ENCODE measurements around the gene CRIP2. TPM values are rescaled to one million over a fixed set of nuclear protein-coding genes. Genes with fewer than 3 reads are reported as not detected.

The CRIP2 gene
- total and polyA plus RNA-seq, 2 experiments from 2014 or later = 3.4 to 9.6 TPM

GRCh38 chr14:105436402-105436801 lies 38.2 kb upstream of the CRIP2 start (continued):
- TF ChIP-seq, protein P1, sequence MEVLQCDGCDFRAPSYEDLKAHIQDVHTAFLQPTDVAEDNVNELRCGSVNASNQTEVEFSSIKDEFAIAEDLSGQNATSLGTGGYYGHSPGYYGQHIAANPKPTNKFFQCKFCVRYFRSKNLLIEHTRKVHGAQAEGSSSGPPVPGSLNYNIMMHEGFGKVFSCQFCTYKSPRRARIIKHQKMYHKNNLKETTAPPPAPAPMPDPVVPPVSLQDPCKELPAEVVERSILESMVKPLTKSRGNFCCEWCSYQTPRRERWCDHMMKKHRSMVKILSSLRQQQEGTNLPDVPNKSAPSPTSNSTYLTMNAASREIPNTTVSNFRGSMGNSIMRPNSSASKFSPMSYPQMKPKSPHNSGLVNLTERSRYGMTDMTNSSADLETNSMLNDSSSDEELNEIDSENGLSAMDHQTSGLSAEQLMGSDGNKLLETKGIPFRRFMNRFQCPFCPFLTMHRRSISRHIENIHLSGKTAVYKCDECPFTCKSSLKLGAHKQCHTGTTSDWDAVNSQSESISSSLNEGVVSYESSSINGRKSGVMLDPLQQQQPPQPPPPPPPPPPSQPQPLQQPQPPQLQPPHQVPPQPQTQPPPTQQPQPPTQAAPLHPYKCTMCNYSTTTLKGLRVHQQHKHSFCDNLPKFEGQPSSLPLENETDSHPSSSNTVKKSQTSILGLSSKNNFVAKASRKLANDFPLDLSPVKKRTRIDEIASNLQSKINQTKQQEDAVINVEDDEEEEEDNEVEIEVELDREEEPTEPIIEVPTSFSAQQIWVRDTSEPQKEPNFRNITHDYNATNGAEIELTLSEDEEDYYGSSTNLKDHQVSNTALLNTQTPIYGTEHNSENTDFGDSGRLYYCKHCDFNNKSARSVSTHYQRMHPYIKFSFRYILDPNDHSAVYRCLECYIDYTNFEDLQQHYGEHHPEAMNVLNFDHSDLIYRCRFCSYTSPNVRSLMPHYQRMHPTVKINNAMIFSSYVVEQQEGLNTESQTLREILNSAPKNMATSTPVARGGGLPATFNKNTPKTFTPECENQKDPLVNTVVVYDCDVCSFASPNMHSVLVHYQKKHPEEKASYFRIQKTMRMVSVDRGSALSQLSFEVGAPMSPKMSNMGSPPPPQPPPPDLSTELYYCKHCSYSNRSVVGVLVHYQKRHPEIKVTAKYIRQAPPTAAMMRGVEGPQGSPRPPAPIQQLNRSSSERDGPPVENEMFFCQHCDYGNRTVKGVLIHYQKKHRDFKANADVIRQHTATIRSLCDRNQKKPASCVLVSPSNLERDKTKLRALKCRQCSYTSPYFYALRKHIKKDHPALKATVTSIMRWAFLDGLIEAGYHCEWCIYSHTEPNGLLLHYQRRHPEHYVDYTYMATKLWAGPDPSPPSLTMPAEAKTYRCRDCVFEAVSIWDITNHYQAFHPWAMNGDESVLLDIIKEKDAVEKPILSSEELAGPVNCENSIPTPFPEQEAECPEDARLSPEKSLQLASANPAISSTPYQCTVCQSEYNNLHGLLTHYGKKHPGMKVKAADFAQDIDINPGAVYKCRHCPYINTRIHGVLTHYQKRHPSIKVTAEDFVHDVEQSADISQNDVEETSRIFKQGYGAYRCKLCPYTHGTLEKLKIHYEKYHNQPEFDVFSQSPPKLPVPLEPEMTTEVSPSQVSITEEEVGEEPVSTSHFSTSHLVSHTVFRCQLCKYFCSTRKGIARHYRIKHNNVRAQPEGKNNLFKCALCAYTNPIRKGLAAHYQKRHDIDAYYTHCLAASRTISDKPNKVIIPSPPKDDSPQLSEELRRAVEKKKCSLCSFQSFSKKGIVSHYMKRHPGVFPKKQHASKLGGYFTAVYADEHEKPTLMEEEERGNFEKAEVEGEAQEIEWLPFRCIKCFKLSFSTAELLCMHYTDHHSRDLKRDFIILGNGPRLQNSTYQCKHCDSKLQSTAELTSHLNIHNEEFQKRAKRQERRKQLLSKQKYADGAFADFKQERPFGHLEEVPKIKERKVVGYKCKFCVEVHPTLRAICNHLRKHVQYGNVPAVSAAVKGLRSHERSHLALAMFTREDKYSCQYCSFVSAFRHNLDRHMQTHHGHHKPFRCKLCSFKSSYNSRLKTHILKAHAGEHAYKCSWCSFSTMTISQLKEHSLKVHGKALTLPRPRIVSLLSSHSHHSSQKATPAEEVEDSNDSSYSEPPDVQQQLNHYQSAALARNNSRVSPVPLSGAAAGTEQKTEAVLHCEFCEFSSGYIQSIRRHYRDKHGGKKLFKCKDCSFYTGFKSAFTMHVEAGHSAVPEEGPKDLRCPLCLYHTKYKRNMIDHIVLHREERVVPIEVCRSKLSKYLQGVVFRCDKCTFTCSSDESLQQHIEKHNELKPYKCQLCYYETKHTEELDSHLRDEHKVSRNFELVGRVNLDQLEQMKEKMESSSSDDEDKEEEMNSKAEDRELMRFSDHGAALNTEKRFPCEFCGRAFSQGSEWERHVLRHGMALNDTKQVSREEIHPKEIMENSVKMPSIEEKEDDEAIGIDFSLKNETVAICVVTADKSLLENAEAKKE (CRISPR knock-in tag; IDR thresholded peaks at IDR 0.05) = no peak
- TF ChIP-seq, protein P2, sequence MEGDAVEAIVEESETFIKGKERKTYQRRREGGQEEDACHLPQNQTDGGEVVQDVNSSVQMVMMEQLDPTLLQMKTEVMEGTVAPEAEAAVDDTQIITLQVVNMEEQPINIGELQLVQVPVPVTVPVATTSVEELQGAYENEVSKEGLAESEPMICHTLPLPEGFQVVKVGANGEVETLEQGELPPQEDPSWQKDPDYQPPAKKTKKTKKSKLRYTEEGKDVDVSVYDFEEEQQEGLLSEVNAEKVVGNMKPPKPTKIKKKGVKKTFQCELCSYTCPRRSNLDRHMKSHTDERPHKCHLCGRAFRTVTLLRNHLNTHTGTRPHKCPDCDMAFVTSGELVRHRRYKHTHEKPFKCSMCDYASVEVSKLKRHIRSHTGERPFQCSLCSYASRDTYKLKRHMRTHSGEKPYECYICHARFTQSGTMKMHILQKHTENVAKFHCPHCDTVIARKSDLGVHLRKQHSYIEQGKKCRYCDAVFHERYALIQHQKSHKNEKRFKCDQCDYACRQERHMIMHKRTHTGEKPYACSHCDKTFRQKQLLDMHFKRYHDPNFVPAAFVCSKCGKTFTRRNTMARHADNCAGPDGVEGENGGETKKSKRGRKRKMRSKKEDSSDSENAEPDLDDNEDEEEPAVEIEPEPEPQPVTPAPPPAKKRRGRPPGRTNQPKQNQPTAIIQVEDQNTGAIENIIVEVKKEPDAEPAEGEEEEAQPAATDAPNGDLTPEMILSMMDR (conservative IDR thresholded peaks at IDR 0.05; ENCODE audit: low read depth in 2 of 2) = no peak
- TF ChIP-seq EZH2 (IDR thresholded peaks at IDR 0.05; ENCODE audit: low read depth, unreplicated experiment) (no peak), CREB1 (CRISPR knock-in tag; IDR thresholded peaks at IDR 0.05; ENCODE audit: low read depth) (no peak), STAT1 (IDR thresholded peaks at IDR 0.05; ENCODE audit: unreplicated experiment) (no peak)

- peaks cover 61% of the 10 kb centered on the region for H3K79me2 ChIP-seq (replicated peaks; ENCODE audit: insufficient read depth)
- peaks cover 10% of the 10 kb centered on the region for H3K36me3 Mint-ChIP-seq (ENCODE audit: low read depth)
- H3K9me2 ChIP-seq (ENCODE audit: insufficient read depth) = no peaks in the 10 kb centered on the region
- no peak overlapping the region; the same call in 1 of the 2 replicates for H3K27ac Mint-ChIP-seq
- no peaks in the 10 kb centered on the region for H3K36me3 ChIP-seq (ENCODE audit: insufficient read depth)
- H2AFZ ChIP-seq = no peak overlapping the region
- H3F3A ChIP-seq (replicated peaks; ENCODE audit: low read depth) = 0 out of 2 replicates have a peak, but pooled peaks cover 2% of the 10 kb centered on the region
- H3K4me1 ChIP-seq (ENCODE audit: insufficient read depth) = 0 out of 2 replicates have a peak, but pooled peaks cover 3% of the 10 kb centered on the region
- TF ChIP-seq EZH2 (IDR thresholded peaks at IDR 0.05; ENCODE audit: low read depth, unreplicated experiment) (no peak), REST (IDR thresholded peaks at IDR 0.05; ENCODE audit: unreplicated experiment) (no peak), EZH2phosphoT487 (IDR thresholded peaks at IDR 0.05; ENCODE audit: unreplicated experiment) (no peak)
- no peaks in the 10 kb centered on the region for H3K9me3 Mint-ChIP-seq
- DNase-seq (ENCODE audit: low spot score) (no peak), ATAC-seq (no peak)
- no peaks in the 10 kb centered on the region for H3K27me3 Mint-ChIP-seq (ENCODE audit: insufficient read depth, low read depth, poor library complexity)
- H3K4me3 Mint-ChIP-seq = no peak overlapping the region
- H3K27me3 ChIP-seq (ENCODE audit: insufficient read depth) = no peaks in the 10 kb centered on the region
- peaks cover 17% of the 10 kb centered on the region for H3K4me1 Mint-ChIP-seq
- no peak overlapping the region for H3K4me2 ChIP-seq
- H3K4me3 ChIP-seq = no peak overlapping the region
- H4K20me1 ChIP-seq (replicated peaks; ENCODE audit: insufficient read depth) = peaks cover 44% of the 10 kb centered on the region
- no peak overlapping the region for H3K27ac ChIP-seq (ENCODE audit: low read depth)
Observed at GRCh38 chr14:105436891-105437722, 37.5 kb upstream of the CRIP2 start.

Measured in GM23338 (cell line).